ENCODE measurements around the gene RAB3GAP1.
"Not testable (repeated sequence)": the region's sequence is repeated elsewhere in the genome, so short reads cannot be mapped to it uniquely, and the experiment has no call there.

RAB3GAP1 gene

DNA sequence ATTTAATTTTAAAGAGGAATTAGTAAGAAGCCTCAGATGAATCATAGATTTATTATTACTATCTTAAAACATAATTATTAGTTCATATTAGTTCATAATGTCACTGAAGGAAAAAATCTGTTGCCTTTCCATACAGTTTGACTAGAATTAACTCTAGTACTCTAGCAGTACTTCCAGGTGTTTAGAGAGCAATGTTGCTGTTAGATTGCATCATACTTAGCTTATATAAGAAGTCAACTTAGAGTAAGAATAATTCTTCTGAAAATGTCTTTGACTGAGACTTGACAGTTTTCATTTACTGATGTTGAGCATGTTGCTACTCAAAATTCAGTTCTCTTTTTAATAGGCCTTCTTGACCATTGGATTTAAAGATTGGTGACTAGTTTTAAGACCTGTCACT, 4.7 kb downstream of the RAB3GAP1 start:
- DNase-seq, result no peak

DNA sequence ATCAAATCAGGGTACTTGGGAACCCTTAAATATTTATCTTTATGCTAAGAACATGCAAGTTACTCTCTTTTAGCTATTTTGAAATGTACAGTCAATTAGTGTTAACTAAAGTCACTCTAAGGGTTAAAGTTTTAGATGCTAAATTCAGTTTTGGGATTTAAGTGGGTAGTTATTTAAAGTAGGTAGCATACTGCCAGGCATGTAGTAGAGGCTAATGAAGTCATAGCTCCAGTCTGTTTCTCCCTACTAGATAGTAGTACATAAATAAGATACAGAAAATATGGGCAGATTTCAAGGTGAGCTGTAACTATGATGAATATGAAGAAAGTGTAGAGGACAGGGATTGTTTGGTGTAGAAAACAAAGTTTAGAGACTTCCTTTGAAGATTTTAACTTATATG, 7.5 kb downstream of the RAB3GAP1 start:
- DNase-seq, result no peak

DNA sequence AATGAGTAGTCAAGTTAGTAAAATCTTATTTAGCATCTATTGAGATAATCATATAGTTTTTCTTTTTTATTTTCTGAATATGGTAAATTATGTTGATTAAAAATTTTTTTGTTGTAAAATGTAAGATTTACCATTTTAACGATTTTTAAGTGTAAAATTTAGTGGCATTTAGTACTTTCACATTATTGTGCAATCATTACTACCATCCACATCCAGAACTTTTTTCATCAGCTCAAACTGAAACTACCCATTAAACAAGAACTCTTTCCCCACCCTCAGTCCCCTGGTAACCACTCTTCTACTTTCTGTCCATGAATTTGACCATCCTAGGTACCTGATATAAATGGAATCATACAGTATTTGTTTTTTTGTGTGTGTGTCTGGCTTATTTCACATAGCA, 11.1 kb downstream of the RAB3GAP1 start:
- no peak for DNase-seq

DNA sequence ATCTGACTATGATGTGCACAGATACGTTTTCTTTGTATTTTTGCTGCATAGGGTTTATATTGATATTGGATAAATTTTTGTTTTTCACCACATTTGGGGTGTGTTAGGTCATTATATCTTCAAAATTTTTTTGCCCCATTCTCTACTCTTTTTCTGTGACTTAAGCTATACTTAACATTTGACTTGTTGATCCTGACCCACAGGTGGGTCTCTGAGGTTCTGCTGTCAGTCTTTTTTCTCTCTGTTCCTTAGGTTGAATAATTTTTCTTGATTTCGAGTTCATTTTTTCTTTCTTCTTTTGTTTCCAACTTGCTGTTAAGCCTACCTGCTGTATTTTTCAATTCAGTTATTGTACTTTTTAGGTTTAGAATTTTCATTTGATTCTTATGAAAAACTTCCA, 12.1 kb downstream of the RAB3GAP1 start:
- no peak for DNase-seq

DNA sequence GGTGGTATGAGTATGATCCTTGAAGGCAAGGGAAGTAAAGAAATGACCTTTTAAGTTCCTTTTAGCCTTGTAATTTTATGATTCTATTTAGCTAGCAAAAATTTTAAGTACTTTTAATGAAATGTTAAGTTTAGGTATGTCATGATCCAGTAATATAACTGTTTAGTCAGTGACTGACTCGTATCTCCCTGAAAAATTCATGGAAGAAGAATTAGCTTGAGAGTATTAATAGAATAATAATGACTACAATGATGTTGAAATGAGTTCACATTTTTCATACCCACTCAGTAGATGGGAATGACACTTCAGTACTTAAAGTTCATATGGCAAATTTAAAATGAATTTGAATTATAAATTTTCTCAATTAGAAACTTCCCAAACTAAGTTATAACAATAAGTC, 14.6 kb downstream of the RAB3GAP1 start:
- no peak for DNase-seq

DNA sequence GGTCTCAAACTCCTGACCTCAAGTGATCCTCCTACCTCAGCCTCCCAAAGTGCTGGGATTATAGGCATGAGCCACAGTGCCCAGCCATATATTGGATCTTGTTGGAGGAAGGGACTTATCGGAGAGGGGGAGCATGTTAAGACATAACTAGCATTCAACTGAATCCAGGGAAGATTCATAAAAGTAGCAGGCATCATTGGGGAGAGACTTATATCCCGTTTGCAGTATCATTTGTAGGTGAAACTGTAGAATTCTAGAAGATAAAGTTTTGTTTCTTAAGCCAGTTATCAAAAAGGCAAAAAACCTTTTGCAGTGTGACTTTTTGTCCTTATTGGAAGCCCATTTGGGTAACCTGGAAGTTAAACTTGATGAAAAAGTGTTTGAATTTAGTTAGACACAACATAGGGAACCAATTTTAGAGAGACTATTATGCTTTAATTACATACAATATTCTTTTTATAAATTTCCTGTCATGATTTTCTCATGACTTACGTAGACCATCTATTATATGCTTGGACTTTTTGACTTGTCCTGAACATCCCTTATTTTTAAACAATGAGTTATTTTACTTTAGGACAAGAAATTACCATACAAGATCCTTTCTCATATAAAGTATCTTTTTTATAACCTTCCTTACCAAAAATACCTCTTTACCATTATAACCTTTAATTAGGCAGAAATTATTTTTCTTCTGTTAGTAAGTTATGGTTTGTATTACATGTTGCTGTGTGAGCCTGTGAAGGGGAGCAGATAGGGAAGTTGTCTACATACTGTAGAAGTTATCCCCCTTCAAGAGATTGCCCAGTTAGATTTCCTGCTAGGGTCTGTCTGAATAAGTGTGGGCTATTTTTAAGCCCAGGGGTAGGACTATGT, 20.3 kb downstream of the RAB3GAP1 start:
- no peak for DNase-seq

DNA sequence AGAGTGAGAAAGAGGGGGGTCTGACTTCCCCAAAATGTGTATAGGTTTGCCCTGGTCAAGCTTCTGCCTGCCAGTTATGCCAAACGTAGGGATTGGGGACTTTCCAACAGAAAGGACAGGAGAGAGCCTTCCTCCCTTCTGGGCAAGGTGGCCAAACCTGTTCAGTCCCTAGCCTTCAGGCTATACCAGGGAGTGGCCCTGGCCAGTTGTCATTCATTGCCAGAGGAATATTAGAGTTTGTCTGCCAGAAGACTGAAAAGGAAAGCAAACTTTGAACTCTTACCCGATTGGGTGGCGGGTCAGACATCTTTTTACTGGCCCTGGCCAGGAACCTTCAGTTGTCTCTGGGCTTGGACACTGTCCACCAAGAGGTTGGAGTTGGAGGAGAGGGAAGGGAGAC, 22.1 kb downstream of the RAB3GAP1 start:
- DNase-seq, result no peak

DNA sequence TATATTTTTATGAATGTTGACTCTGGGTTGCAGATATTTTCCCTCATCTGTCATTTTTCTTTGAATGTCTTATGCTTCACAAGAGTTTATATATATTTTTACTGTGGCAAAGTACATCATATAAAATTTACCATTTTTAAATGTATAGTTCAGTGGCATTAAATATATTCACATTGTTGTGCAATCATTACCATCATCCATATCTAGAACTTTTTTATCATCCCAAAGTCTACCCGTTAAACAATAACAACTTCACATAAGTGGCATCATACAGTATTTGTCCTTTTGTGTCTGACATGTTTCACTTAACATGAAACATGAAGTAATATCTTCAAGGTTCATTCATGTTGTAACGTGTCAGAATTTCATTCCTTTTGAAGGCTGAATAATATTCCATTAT, 24.5 kb downstream of the RAB3GAP1 start:
- DNase-seq, result no peak

DNA sequence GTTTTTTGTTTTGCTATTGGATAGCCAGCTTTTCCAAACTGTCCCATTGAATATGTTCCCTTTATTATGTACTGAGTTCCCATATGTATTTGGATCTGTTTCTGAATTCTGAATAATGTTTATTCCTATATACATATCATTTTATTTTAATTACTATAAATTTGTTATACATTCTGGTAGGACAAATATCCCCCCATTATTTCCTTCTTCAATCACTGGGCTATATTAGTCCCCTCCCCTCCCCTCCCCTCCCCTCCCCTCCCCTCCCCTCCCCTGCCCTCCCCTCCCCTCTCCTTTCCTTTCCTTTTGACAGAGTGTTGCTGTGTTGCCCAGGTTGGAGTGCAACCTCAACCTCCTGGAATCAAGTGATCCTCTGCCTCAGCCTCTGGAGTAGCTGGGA, 26.3 kb downstream of the RAB3GAP1 start:
- DNase-seq, result no peak

DNA sequence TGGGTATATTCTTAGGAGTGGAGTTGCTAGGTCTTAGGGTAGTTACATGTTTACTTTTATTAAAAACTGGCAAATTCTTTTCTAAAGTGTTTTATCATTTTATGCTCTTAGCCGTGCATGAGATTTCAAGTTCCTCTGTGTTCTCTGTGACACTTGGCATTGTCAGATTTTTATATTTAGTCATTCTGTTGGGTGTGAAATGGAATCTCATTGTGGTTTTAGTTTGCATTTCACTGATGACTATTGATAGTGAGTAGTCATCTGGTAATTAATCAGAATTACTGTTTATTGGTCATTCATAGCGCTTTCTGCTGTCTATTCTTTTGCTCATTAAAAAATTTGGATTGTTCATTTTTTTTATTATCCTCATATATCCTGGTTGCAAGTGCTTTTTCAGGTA, 34.1 kb downstream of the RAB3GAP1 start:
- DNase-seq, result no peak

DNA sequence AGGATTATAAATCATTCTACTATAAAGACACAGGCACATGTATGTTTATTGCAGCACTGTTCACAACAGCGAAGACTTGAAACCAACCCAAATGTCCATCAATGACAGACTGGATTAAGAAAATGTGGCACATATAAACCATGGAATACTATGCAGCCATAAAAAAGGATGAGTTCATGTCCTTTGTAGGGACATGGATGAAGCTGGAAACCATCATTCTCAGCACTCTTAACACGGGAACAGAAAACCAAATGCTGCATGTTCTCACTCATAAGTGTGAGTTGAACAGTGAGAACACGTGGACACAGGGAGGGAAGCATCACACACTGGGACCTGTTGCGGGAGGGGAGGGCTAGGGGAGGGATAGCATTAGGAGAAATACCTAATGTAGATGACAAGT, 37.5 kb downstream of the RAB3GAP1 start:
- not testable (repeated sequence) for DNase-seq

DNA sequence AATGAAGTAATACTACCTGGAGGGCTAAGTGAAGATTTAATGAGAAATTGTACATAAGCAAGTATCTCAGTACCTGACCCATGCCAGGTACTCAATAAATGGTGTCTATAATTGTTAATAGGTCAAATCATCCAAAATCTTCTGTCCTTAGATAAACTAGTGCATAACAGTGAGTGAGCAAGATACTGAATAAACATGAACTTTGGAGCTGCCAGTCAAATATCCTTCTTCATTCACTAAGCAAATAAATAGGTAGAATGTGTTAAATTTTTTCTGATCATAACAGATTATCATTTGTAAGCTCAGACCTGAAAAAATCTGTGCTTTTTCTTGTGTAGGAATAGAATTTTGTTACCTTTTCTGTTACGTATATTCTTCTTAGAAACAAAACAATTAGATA, 39.6 kb downstream of the RAB3GAP1 start:
- no peak for DNase-seq

DNA sequence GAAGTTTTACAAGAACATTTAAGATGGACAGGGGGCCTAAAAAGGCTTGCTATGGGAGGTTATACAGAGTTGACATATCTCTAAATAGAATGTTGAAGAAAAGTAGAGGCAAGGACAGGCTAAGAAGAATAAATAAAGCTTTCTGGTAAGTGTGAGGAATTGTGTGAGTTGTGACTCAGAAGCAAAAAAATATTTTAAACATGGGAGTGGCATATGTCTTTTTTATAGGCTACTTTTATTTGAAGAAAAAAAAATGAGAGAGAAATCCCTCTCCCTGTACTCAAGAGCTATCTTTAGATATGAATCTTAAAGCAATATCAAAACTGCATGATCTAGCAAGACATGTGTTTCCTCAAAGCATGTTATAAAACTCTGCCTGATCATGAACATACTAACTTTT, 41.1 kb downstream of the RAB3GAP1 start:
- DNase-seq, result no peak

DNA sequence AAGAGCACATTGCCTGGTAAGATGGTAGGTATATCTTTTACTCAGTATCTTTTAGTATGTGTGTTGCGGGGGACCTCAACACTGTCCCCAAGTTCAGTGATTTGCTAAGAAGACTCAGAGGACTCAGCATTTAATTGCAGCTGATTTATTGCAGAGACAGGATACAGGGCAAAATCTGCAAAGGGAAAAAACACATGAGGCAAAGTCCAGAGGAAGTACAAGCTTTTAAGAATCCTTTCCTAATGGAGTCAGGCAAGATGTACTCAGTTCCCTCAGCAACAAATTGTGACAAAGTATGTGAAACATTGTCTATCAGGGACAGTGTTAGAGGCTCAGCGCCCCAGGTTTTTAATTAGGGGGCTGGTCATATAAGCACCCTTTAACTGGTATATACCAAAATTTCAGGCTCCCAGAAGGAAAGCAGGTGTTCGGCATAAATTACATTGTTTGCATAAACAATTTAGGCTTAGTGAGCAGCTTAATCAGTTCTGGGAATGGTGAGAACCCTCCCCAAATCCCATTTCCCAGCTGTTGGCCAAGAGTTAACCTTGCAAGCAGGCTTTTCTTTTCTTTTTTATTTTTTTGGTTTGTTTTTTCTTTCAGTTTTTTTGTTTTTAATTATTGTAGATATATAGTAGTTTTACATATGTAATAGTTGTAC, 41.7 kb downstream of the RAB3GAP1 start:
- no peak for DNase-seq

DNA sequence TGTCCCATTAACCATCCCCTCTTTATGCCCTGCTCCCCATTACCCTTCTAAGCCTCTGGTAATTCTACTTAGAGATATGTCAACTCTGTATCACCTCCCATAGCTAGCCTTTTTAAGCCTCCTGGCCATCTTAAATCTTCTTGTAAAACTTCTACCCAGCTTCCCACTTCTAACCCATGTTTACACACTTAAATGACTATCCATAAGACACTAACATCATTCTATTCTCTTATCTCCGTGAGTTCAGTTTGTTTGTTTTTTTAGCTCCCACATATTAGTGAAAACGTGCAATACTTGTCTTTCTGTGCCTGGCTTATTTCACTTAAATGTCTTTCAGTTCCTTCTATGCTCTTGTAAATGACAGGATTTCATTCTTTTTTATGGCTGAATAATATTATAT, 42.4 kb downstream of the RAB3GAP1 start:
- DNase-seq, result no peak

DNA sequence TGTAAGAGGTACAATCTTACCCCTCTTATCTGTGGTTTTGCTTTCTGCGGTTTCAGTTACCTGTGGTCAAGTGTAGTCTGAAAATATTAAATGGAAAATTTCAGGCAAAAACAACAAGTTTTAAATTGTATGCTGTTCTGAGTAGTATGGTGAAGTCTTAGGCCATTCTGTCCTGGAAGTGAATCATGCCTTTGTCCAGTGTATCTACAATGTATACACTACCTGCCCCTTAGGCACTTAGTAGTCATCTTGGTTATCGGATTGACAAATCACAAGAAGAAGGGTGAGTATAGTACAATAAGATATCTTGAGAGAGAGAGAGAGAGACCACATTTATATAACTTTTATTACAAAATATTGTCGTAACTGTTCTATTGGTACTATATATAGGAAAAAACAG, 43.5 kb downstream of the RAB3GAP1 start:
- DNase-seq, result no peak

DNA sequence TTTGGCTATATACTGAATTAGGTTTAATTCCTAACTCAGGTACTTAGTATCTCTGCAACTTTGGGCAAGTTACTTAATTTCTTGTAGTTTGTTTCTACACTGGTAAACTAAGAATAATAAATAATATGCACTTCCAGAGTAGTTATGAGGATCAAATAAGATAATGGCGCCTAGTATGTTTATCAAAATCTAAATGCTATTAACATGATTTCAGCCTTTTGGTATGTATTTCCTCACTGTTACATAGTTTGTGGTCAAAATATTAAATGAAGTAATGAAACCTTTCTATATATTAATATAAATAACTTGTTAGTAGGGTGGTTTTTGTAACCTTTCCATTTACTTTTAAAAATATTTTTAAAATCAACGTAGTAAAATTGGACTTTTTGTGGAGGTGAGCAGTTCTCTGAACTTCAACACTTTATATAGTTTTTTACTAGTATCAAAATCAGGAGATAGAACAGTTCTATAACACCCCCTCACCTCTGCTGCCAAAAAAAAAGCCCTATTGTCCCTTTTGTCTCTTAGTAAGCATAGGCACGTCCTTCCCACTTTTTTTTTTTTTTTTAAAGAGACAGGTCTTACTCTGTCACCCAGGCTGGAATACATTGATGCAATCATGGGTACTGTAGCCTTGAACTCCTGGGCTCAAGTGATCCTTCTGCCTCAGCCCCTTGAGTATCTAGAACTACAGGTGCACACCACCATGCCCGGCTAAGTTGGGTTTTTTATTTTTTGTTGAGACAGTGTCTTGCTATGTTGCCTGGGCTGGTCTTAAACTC, 44.8 kb downstream of the RAB3GAP1 start:
- DNase-seq, result no peak

DNA sequence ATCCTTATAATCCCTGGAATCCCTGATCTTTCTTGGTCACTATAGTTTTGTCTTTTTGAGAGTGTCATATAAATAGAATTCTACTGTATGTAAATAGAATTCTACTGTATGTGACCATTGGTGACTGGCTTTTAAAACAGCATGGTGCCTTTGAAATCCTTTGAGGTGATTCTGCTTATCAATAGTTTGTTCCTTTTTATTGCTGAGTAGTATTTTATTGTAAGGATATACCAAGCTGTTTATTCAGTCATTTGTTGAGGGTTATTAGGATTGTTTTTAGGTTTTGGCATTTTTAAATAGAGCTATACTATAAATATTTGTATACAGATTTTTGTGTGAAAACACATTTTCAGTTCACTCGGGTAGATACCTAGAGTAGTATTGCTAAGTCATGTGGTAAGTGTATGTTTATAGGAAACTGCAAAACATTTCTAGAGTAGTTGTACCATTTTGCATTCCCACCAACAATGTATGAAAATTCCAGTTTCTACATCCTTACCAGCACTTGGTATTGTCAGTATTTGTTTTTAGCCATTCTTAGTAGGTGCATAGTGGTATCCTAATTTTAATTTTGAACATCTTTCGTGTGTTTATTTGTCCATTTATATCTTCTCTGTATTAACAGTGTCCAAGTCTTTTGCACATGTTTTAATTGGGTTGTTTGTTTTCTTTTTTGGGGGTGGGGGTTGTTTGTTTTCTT, 45.6 kb downstream of the RAB3GAP1 start:
- DNase-seq, result no peak

DNA sequence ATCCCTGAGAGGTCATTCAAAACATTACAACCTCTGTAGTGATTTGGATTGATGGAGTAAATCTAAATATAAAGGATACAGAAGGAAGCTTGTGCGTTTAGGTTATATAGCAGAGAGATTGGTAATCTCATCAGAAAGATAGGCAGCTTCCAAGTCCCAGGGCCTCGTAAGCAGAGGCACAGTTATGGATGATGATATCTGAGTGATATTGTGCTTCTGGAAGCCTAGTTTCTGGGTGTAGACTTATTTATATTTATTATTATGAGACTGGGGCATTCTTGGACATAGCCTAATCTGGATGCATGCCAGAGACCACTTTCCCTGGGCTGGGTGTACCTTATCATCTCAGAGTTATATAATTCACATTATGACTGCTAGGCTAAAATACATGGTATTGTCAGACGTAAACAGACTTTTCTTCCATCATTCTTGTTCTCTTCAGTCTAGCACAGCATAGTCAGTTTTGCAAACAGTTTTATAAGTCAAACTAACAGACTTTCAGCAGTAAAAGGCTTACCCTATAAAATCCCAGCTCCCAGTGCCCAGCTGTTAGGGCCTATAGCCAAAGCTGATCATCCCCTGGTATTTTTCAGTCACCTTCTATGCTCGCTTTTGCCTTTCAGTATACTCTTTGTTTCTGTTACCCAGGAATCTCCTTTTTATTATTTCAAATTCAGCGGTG, 47.9 kb downstream of the RAB3GAP1 start:
- DNase-seq, result no peak

DNA sequence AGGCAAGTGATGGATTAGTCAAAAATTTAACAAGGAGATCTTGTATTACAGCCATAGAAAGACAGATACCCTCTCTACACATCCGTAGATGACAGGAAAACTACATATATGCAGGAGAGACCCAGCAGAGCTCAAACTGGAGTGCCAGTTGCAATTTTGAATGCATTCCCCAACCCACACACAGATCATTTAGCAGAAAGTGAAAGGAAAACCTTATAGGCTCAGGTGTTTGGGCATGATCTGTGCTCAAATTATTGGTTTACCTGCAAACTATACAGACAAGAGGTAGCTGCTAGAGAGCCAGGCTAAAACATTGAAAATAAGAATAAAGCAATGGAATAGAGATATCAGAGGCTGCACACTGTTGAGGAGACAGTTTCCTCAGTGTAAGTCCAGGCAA, 51.8 kb downstream of the RAB3GAP1 start:
- DNase-seq, result no peak

DNA sequence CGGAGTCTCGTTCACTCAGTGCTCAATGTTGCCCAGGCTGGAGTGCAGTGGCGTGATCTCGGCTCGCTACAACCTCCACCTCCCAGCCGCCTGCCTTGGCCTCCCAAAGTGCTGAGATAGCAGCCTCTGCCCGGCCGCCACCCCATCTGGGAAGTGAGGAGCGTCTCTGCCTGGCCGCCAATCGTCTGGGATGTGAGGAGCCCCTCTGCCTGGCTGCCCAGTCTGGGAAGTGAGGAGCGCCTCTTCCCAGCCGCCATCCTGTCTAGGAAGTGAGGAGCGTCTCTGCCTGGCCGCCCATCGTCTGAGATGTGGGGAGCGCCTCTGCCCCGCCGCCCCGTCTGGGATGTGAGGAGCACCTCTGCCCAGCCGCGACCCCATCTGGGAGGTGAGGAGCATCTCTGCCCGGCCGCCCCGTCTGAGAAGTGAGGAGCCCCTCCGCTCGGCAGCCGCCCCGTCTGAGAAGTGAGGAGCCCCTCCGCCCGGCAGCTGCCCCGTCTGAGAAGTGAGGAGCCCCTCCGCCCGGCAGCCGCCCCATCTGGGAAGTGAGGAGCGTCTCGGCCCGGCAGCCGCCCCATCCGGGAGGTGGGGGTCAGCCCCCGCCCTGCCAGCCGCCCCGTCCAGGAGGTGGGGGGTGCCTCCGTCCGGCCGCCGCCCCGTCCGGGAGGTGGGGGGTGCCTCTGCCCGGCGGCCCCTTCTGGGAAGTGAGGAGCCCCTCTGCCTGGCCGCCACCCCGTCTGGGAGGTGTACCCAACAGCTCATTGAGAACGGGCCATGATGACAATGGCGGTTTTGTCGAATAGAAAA, 53.6 kb downstream of the RAB3GAP1 start:
- not testable (repeated sequence) for DNase-seq

DNA sequence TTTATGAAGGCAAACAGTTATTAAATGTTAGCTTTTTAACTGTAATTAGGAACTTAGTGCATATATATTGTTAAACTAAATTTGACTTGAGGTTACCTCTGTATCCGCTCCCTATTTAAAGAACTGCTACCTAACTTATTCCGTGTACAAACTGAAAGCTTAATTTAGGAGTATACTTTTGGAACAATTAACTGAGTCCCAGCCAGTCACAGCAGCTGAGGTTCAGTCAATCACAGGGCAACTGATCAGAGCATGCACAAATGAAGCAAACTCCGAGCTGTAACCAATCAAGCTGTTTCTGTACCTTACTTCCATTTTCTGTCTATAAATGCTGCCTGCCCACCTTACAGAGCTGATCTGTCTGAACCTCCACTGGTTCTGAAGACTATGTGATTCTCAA, 61.2 kb downstream of the RAB3GAP1 start:
- no peak for DNase-seq

All from right hindlimb (tissue), 1 donor.